ENCODE data around the gene CDCA5. TPM values are rescaled to one million over a fixed set of nuclear protein-coding genes. Genes with fewer than 3 reads are reported as not detected.
"Not testable (repeated sequence)": the region's sequence is repeated elsewhere in the genome, so short reads cannot be mapped to it uniquely, and the experiment has no call there.

The CDCA5 gene
- total RNA-seq, 1 experiment from 2014 or later, result 63.4 TPM

DNA sequence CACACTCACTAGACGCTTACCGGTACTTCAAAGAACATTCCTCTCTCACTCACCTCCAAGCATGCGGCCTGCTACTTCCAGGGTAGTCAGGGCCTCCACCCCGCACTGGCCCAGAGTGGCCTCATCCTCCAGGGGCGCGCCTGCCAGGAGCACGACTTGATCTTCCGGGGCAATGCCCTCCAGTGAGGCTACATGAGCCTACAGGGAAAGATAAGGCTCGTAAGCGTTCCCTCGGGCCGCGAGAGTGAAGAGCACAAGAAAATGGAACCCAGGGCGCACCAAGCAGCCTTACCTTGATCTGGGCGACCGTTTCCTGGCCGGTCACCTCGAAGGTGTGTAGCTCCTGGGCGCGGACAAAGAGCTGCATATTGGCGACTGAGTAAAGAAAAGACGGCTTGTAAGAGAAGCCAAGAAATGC is 37.6 kb upstream of the CDCA5 start:
- in situ Hi-C loops (cut with HindIII; ENCODE audit: low pct_unique_long_range_greater_than_20kb, low sequenced_read_pairs), result no loop called here
- DNase-seq (ENCODE audit: low read depth), result no peak

DNA sequence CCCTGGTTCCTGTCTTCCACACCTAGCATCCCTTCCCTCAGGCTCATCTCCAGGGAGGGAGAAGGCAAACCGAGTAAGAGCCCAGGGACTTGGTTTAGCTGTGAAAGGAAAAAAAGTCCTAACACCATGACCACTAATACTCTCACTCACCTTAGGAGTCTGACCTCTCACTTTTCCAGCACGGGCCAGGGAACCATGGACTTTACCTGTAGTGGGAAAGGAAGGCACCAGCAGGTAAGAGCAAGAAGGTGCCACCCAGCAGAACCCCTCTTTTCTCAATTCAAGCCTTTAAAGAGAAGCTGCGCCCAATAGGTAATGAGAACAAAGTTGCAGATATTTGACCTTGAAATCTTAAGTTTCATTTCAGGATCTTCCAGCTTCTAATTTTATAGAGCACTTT is 37.0 kb upstream of the CDCA5 start:
- DNase-seq (ENCODE audit: low read depth), result no peak
- in situ Hi-C loops (cut with HindIII; ENCODE audit: low pct_unique_long_range_greater_than_20kb, low sequenced_read_pairs), result no loop called here

DNA sequence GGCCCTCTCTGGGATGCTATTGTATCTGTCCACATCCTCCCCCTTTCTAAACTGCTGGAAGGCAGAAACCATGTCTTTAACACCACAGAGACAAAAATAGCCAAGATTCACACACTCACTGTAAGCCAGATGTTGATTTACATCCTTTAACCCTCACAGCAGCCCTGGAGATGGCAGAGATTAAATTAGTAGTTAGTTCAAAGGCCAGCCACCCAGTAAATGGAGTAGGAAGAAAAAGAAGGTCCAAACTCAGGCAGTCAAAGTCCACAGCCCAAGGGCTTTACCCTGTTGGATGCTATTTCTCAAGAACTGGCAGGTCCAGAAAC is 35.8 kb upstream of the CDCA5 start:
- in situ Hi-C loops (cut with HindIII; ENCODE audit: low pct_unique_long_range_greater_than_20kb, low sequenced_read_pairs), result no loop called here
- DNase-seq (ENCODE audit: low read depth), result no peak

DNA sequence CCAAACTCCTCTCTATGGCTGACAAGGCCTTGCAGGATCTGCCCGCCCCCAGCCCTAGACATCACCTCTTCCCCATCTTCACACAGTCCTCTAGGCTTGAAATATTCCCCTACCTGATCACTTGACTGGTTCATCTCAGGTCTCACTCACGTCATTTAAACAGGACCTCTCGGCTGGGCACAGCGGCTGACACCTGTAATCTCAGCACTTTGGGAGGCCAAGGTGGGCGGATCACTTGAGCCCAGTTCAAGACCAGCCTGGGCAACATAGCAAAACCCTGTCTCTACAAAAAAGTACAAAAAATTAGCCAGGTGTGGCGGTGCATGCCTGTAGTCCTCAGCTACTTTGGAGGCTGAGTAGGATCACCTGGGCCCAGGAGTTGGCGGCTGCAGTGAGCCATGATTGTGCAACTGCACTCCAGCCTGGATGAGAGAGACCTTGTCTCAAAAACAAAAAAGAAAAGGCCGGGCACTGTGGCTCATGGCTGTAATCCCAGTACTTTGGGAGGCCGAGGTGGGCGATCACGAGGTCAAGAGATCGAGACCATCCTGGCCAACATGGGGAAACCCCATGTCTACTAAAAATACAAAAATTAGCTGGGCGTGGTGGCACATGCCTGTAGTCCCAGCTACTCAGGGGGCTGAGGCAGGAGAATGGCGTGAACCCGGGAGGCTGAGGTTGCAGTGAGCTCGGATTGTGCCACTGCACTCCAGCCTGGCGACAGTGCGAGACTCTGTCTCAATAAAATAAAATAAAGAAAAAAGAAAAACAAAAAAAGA is 35.2 kb upstream of the CDCA5 start:
- in situ Hi-C loops (cut with HindIII; ENCODE audit: low pct_unique_long_range_greater_than_20kb, low sequenced_read_pairs); DNase-seq (ENCODE audit: low read depth): not testable (repeated sequence)

DNA sequence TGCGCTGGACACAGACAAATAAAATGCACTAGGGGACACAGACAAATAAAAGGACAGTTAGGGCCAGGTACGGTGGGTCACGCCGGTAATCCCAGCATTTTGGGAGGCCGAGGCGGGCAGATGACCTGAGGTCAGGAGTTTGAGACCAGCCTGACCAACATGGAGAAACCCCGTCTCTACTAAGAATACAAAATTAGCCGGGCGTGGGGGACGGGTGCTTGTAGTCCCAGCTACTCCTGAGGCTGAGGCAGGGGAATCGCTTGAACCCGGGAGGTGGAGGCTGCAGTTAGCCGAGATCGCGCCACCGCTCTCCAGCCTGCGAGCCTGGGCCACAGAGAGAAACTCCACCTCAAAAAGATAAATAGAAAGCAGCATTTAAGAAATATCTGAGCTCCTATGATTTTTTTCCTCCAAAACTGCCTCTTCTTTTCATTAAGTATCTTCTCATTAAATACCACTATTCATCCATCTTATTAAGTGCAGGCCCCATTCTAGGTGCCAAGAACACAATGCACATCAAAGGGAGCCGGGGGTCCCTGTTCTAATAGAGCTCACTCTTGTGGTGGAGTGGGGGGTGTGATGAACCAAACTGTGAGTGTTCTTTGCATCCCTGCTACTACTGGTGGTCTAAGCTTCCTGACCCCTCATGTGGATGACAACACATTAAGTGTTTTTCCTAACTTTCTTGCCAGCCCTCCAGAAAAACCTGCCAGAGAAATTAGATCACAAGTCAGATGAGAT is 34.4 kb upstream of the CDCA5 start:
- DNase-seq (ENCODE audit: low read depth), result no peak

DNA sequence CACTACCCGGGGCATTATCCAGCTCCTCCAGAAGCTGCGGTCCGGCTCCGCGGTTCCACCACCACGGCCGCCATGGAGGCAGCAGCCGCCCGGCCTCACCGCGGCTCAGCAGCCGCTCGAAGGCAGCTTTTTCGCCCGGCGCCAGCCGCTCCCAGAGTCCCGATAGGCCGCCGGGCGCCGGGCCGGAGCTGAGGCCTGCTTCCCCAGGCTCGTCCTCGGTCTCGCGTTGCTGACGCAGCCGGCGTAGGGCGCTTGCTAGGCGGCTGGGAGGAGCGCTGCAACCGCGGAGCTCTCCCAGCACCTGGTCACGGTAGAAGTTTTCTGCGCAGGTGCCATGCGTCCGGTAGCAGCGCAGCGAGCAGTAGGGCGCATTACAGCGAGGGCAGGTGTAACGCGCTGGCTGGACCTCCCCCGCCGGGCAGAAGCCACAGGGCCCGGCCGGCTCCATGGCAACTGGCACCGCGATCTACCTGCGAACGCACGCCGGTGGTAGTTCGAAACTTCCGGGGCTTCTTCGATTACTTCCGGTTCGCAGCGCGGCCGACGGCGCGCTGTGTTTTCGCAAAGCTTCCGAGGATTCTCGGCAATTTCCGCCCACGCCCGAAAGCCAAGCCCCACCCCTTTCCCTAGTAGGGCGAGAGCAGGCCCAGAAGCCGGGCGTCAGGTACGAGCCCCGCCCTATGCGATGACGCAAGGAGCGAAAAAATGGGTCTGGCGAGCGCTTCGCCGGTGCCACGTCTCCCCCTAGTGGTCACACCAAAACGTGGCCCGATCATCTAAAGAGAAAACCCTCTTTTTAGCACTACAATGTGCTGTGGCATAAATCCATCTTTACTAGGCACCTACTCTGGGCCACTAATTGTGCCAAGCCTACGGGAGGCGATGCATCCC is 33.6 kb upstream of the CDCA5 start, which contains the start of gene ZNHIT2:
Gene ZNHIT2, minus strand, starts transcription at position 496 of the 891 bp plus-strand sequence. Its CDS starts 48 bp downstream, at position 448.
- in situ Hi-C loops (cut with HindIII; ENCODE audit: low pct_unique_long_range_greater_than_20kb, low sequenced_read_pairs), result no loop called here
- peak; percentile 96 for DNase-seq (ENCODE audit: low read depth)

More for the DNA sequence above, 34.4 kb upstream of the CDCA5 start:
- in situ Hi-C loops (cut with HindIII; ENCODE audit: low pct_unique_long_range_greater_than_20kb, low sequenced_read_pairs), result no loop called here

DNA sequence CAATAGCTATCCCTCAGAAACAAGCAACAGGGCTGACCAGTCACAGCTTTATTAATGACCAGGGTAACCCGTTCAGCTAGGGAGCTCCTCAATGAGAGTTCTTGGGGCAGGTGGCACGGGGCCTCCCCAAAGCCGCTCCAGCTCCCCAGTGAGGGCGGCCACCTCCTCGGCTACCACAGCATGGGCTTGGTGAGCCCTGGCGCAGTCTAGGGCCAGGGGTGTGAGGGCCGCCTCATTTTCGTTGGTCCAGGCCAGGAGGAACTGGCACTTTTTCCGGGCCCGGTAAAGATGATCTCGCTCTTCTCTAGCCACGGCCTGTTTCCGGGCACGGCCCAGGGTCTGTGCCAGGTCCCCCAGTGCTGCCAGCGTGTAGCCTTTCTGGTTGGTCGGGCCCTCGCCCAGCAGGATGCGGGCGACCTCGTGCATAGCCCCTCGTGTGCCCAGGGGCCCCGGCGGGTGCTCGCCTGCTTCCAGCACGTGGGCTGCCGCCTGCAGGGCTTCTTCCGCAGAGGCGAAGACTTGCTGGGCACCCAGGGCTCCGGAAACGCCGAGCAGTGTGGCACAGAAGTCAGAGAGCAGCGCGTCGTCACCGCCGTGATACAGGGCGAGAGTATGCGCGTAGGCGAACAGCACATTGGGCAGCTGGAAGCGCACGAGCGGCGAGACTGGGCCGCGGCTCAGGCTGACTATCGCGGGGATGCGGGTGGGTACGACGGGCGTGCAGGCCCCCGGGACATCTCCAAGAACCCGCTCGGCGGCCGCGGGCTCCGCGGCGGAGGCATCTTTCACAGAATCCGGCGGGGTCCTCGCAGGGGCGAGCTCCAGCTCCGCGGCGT is 32.7 kb upstream of the CDCA5 start:
- DNase-seq (ENCODE audit: low read depth), result no peak
- in situ Hi-C loops (cut with HindIII; ENCODE audit: low pct_unique_long_range_greater_than_20kb, low sequenced_read_pairs), result no loop called here

DNA sequence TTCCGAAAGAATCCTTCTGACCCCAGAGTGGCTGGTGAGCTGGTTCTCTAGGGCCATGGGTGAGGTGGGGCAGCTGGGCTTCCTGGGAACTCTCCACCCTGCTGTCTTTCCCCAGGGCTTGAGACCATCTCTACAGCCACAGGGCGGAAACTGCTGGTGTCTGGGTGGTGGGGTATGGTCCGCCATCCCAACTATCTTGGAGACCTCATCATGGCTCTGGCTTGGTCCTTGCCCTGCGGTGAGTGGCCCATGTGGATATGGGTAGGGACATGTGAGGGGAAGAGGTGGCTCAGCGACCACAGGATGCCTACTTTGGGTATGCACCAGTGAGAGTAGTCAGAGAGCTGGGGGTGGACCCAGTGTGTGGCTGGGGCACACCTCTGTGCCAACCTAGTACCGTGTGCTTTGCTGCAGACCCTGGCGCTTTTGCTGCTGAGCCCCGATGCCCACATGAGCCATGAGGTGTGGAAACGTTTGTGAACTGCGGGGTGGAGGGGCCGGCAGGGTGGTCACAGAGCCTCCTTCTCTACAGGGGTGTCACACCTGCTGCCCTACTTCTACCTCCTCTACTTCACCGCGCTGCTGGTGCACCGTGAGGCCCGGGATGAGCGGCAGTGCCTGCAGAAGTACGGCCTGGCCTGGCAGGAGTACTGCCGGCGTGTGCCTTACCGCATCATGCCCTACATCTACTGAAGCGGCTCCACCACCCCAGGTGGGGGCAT is 31.7 kb upstream of the CDCA5 start:
- no peak for DNase-seq (ENCODE audit: low read depth)
- in situ Hi-C loops (cut with HindIII; ENCODE audit: low pct_unique_long_range_greater_than_20kb, low sequenced_read_pairs), result no loop called here

DNA sequence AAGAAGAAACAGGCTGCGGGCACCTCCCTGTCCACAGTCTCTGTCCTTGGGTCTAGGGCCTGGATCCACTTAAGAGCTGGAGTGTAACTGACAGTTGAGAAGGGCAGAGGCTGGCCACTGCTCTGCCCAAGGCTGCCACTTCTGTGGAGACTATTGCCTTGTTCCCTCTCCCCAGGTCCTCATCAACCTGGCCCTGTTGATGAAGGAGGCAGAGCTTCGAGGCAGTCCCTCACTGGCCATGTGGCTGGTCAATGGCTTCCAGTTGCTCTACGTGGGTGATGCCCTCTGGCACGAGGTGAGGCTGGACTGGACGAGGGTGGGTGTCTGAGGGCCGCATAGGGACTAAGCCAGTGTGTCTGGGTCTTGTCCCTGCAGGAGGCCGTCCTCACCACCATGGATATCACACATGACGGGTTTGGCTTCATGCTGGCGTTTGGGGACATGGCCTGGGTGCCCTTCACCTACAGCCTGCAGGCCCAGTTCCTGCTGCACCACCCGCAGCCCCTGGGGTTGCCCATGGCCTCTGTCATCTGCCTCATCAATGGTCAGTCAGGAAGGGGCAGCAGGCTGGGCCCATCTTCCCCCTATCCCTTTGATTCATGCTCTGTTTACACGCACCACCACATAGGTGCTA is 30.8 kb upstream of the CDCA5 start:
- in situ Hi-C loops (cut with HindIII; ENCODE audit: low pct_unique_long_range_greater_than_20kb, low sequenced_read_pairs), result no loop called here
- no peak for DNase-seq (ENCODE audit: low read depth)

DNA sequence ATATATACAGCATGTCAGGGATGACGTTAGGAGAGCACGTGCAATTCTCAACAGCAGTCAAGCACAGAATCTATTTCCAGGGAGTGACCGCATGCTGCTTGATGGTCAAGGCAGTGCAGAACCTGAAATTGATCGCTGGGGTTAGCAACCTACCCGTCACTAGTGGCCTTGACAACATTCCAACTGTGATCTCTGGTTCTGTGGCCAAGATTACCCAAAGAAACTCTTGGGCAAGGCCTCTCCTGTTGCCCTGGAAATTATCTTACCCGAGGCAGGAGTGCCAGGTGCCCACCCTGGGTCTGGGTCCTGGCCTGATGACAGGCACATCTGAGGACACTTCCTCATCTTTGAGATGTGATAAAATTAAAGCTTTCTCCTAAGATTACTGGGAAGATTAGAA is 30.0 kb upstream of the CDCA5 start:
- no peak for DNase-seq (ENCODE audit: low read depth)
- in situ Hi-C loops (cut with HindIII; ENCODE audit: low pct_unique_long_range_greater_than_20kb, low sequenced_read_pairs), result no loop called here

DNA sequence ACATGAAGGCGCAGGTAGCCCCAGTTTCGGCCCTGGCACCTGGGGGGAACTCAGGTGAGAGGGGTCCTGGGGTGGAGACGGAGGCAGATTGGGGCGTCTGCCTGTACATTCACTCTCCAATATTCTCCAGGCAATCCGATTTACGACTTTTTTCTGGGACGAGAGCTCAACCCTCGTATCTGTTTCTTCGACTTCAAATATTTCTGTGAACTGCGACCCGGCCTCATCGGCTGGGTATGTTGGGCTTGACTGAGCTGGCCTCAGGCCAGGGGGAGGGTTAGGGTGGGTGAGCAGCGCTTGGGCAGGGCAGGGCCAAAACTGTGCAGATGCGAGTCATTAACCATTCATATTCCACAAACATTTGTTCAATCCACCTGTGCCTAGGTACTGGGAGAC is 29.5 kb upstream of the CDCA5 start:
- in situ Hi-C loops (cut with HindIII; ENCODE audit: low pct_unique_long_range_greater_than_20kb, low sequenced_read_pairs), result no loop called here
- peak; percentile 29 for DNase-seq (ENCODE audit: low read depth)

DNA sequence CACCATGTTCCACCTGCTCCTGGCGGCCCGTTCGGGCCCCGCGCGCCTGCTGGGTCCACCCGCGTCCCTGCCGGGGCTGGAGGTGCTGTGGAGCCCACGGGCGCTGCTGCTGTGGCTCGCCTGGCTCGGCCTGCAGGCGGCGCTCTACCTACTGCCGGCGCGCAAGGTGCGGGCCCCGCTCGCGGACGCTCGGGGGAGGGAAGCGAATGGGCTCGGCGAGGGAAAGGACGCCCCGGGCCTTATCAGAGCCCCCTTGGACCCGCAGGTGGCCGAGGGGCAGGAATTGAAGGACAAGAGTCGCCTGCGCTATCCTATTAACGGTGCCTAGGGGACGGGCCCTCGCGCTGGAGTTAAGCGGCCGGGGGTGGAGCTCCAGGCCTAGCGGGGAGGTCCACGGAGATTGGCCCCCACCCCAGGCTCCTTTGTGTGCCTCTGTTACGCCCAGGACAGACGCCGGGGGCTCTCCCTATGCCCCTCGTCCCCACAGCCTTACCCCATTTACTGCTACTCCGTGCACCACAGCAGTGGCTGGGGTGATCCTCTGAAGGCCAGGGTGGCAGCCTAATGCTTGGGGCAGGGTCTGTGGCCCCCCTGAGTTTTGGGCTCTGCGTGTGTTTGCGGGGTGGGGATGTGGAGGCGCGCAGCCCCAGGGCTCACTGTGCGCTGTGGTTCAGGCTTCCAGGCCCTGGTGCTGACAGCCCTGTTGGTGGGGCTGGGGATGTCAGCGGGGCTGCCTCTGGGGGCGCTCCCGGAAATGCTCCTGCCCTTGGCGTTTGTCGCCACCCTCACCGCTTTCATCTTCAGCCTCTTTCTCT is 28.9 kb upstream of the CDCA5 start:
- no peak for DNase-seq (ENCODE audit: low read depth)
- in situ Hi-C loops (cut with HindIII; ENCODE audit: low pct_unique_long_range_greater_than_20kb, low sequenced_read_pairs), result no loop called here

DNA sequence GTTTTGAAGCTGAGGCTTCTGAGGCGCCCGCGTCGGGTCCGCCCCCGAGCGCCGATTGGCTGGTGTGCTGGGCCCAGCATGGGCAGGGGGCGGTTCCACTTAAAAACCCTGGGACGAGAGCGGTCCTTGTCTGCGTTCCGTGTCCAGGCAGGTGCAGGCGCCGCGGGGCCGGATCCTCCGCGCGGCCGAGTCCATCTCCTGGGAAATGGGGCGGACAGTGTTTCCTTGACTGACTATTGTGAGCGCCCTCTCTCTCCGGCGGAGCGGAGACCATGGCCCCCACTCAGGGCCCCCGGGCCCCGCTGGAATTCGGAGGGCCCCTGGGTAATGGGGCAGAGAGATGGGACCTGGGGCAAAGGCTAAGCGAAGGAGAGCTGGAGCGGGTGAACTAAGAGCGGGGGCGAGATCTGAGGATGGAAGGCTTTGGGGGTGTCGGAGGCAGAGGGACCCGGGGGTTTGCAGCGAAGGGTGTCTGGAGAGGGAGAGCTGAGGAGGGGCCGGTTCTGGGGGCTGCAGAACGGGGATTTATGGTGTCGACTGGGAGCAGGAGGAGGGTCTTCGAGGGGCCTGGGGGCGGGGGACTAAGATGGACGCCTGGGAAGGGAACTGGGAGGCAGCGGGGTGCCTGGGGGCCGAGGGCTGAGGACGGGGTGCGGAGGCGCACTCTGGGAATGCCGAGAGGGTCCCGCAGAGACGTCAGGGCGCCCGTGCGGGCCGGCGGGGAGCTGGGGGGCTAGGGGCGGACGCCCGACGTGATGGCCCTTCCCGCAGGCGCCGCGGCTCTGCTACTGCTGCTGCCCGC is 28.1 kb upstream of the CDCA5 start, which contains the start of gene TM7SF2:
Gene TM7SF2, plus strand, starts transcription at position 129 of the 802 bp plus-strand sequence. Its CDS starts 144 bp downstream, at position 273.
- in situ Hi-C loops (cut with HindIII; ENCODE audit: low pct_unique_long_range_greater_than_20kb, low sequenced_read_pairs), result no loop called here
- DNase-seq (ENCODE audit: low read depth), result peak; percentile 89

DNA sequence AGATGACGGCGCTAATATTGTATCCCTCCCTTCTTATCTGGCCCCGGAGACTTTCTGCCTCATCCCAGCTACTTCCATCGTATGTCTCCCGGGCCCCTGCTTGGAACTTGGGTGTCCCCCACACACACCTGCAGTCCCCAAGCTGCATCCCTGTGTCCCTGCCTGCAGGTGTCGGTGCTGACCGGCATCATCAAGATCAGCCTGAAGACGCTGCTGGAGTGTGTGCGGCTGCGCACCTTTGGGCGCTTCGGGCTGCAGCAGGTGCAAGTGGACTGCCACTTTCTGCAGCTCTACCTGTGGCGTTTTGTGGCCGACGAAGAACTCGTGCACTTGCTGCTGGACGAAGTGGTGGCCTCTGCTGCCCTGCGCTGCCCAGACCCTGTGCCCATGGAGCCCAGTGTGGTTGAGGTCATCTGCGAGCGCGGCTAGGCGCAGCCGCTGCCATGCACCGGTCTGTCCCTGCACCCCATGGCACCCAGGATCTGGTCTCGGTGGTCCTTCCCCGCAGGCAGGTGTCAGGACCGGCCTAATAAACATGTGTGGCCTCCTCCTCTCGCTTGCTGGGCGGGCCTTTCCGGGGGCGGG is 27.4 kb upstream of the CDCA5 start:
- no peak for DNase-seq (ENCODE audit: low read depth)
- in situ Hi-C loops (cut with HindIII; ENCODE audit: low pct_unique_long_range_greater_than_20kb, low sequenced_read_pairs), result no loop called here

DNA sequence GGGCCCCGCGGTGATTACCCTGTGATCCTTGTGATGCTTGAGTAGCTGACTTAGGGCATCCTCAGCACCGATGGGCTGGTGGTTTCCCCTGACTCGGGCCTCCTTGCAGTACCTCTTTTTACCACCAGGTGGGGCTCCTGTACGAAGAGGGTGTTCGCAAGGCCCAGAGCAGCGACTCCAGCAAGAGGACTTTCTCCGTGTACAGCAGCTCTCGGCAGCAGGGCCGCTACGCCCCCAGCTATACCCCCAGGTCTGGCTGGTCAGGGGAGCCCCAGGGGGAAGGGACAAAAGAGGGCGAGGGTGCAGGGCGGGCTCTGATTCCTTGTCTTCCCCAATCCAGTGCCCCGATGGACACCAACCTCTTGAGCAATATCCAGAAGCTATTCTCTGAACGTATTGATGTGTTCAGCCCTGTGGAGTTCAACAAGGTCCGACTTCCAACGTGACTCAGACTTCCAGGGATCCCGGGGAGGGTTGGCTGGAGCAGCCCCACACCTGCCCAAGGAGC is 26.6 kb upstream of the CDCA5 start:
- in situ Hi-C loops (cut with HindIII; ENCODE audit: low pct_unique_long_range_greater_than_20kb, low sequenced_read_pairs), result no loop called here
- DNase-seq (ENCODE audit: low read depth), result peak; percentile 80
